ACC112 (cell line): ENCODE results near the gene GZMH.

Source experiments
- H2AFZ ChIP-seq: fragments of 200-600 bp; sonication (generic); one replicate; pipeline ENCODE4 v1.6.0; 2017; ENCODE audit warnings: antibody characterized with exemption, low read length; ENCODE audit not compliant: unreplicated experiment
- H3K27ac ChIP-seq: fragments of 200-600 bp; sonication (generic); 2 replicates; pipeline ENCODE4 v1.5.1; 2014; ENCODE audit warnings: low read depth, mild to moderate bottlenecking, antibody characterized with exemption, low read length, moderate library complexity
- H3K27me3 ChIP-seq: fragments of 200-600 bp; sonication (generic); 2 replicates; pipeline ENCODE4 v1.6.1; 2014; ENCODE audit warnings: mild to moderate bottlenecking, antibody characterized with exemption, low read length, moderate library complexity, mixed read lengths; ENCODE audit not compliant: insufficient read depth
- H3K36me3 ChIP-seq: fragments of 200-600 bp; sonication (generic); 2 replicates; pipeline ENCODE4 v1.6.1; 2016; ENCODE audit warnings: mild to moderate bottlenecking, antibody characterized with exemption, low read length, moderate library complexity, mixed read lengths; ENCODE audit not compliant: insufficient read depth
- H3K4me1 ChIP-seq: fragments of 200-600 bp; sonication (generic); one replicate; pipeline ENCODE4 v1.6.1; 2016; ENCODE audit warnings: low read length, mixed read lengths; ENCODE audit not compliant: insufficient read depth, unreplicated experiment, control insufficient read depth
- H3K4me3 ChIP-seq: fragments of 200-600 bp; sonication (generic); 2 replicates; pipeline ENCODE4 v1.5.1; 2014; ENCODE audit warnings: mild to moderate bottlenecking, low read depth, low read length
- H3K79me2 ChIP-seq: fragments of 200-600 bp; sonication (generic); one replicate; pipeline ENCODE4 v1.6.0; 2016; ENCODE audit warnings: low read length; ENCODE audit not compliant: control insufficient read depth, unreplicated experiment, insufficient read depth

Gene GZMH

DNA sequence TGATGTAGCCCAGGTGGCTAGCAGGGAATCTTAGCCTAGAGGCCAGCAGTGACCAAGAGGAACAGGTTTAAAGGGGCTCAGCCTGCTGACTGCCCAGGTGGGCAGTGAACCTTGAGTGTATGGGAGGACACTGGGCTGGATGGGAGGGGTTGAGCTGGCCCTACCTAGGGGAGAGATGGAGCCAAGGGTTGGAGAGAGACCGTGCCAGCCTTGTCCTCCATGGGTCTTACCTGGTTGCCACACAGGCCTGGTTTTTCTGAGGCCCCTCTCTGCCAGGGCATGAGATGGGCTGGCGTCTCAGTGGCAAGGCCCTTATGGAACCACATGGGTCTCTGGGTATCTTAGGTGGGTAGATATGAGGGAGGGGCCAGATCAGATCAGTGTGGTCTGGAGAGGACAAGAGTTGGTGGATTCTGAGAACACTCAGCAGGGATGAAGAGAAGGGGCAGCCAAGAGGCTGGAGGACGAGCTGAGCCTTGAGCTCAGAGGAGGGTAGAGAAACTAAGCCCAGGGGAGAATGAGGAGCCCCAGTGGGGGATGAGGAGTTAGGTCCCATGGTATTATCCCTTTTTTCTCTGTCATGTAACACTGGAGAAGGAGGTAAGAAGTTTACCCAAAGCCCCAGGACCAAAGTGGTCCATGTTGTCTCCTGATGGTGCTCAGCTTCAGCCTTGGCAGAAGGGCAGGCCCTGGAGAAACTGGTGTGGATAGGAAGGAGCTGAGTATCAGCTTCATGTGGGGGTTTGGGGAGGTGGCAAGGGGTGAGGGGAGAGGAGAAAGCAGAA lies 20.8 kb upstream of the GZMH start:
- H3K4me3 ChIP-seq: no peak overlapping the region
- H3K36me3 ChIP-seq: no peaks in the 10 kb centered on the region
- no peaks in the 10 kb centered on the region for H3K79me2 ChIP-seq
- no peaks in the 10 kb centered on the region for H3K27me3 ChIP-seq
- no peaks in the 10 kb centered on the region for H3K4me1 ChIP-seq
- no peak overlapping the region for H3K27ac ChIP-seq
- H2AFZ ChIP-seq: no peak overlapping the region

DNA sequence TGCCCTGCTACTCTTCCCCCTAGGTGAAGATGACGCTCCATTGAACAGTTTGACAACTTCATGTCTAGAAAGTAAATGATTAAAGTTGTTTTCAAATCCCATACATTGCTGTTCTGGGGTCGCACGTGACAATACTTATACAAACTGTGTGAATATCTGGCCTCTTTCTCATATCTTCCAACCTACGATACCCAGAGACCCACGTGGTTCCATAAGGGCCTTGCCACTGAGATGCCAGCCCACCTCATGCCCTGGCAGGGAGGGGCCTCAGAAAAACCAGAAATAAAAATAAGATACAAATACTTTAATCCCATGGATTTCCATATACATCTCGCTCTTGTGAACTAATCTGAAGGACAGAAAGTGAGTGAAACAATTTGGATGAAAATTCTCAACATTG lies 20.0 kb upstream of the GZMH start:
- no peaks in the 10 kb centered on the region for H3K4me1 ChIP-seq
- H3K36me3 ChIP-seq: no peaks in the 10 kb centered on the region
- no peak overlapping the region for H2AFZ ChIP-seq
- H3K4me3 ChIP-seq: no peak overlapping the region
- no peaks in the 10 kb centered on the region for H3K79me2 ChIP-seq
- H3K27me3 ChIP-seq: no peaks in the 10 kb centered on the region
- no peak overlapping the region for H3K27ac ChIP-seq

DNA sequence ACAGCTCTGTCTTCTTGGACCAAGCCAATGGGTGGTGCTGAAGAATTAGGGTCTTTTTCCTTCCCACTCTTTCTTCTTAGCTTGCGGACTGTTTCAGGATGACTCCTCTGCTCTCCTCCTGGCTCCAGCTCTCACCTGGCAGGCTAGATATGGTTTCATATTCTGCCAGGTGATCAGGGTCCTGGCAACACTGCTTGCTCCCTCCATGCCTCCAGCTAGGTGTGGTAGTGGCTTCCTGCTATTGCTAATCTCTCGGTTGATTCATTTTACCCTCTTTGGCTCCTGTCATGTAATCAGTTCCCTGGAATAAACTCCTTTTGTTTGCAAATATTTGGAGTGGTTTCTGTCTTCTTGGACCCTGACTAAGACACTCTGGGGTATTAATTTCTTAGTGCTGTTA lies 4.3 kb upstream of the GZMH start:
- no peak overlapping the region for H3K27ac ChIP-seq
- no peaks in the 10 kb centered on the region for H3K36me3 ChIP-seq
- H2AFZ ChIP-seq: no peak overlapping the region
- no peaks in the 10 kb centered on the region for H3K27me3 ChIP-seq
- H3K79me2 ChIP-seq: no peaks in the 10 kb centered on the region
- no peaks in the 10 kb centered on the region for H3K4me1 ChIP-seq
- no peak overlapping the region for H3K4me3 ChIP-seq

DNA sequence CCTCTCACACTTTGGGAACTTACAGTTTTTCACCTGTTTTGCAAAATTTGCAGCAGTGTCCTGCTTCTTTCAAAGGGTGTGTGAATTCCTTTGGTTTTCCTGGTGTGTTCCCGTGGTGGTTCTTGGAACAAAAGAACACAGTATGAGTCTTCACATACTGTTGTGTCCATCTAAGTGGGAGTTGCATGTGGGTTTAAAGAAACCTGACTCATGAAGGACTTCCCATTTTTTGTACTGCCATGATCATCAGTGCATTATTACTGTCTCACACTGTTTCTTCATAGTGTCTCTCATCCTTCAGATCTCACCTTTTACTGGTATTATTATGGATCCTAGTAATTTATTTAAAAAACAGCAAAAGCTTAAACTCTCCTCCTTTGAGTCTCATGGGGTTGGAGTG lies 3.8 kb upstream of the GZMH start:
- Histone ChIP-seq H3K4me1 (no peaks in the 10 kb centered on the region), H3K36me3 (no peaks in the 10 kb centered on the region), H3K27me3 (no peaks in the 10 kb centered on the region), H3K4me3 (no peak overlapping the region), H2AFZ (no peak overlapping the region), H3K27ac (no peak overlapping the region), H3K79me2 (no peaks in the 10 kb centered on the region)

DNA sequence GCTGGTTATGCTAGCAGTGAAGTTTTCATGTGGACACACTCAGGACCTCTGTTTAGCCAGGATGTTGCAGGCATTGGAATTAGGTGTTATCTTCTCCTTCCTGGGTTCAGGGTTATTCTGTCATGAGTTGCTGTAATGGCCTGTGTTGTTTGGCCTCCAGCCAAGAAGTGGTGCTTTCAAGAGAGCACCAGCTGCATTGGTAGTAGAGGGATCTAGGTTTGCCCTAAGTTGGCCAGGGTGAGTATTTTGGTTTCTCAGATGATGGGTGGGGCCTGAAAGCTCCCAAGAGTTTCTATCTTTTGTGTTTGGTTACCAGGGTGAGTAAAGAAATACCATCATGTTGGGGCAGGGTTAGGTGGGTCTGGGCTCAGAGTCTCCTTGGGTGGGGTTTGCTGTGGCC lies 2.7 kb upstream of the GZMH start:
- Histone ChIP-seq H3K36me3 (no peaks in the 10 kb centered on the region), H3K79me2 (no peaks in the 10 kb centered on the region), H3K4me3 (no peak overlapping the region), H3K4me1 (no peaks in the 10 kb centered on the region), H3K27ac (no peak overlapping the region), H3K27me3 (no peaks in the 10 kb centered on the region), H2AFZ (no peak overlapping the region)

DNA sequence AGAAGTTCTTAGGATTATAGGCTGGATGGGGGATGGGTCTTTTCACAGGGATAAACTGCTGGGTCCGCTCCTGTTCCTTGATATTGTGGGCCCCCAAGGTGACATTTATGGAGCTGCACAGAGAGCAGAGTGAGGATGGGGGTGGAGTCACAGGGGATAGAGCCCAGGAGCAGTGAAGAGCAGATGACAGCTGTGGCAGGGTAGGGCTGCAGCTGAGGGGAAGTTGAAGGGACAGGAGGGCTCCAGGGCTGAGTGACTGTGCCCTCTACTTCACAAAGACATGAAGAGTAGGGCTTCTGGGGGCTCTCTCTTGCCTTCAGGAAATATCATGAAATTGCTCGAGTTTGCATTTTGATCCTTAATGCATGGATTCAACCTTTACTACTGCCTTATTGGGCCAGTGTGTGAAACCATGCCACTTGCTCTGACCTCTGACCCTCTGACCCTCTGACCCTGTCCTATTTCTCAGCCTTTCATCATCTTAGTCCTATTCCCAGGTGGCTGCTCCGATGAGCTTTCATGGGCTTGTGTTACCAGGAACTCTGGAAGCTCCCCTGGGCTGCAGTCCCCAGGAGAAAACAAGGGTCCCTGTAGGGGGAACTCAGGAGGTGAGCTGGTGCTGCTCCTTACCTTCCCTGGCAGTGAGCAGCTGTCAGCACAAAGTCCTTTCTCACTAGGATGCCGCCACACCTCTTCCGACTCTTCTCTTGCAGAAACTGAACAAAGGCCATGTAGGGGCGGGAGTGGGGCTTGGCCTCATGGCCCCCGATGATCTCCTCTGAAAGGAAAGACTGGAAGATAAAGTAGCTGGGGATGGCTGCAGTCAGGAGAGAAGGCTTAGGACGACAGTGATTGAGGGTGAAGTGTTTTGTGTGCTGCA lies 1.6 kb downstream of the GZMH start:
- H3K27ac ChIP-seq: no peak overlapping the region
- H3K4me1 ChIP-seq: no peaks in the 10 kb centered on the region
- H3K36me3 ChIP-seq: no peaks in the 10 kb centered on the region
- no peak overlapping the region for H3K4me3 ChIP-seq
- H3K79me2 ChIP-seq: no peaks in the 10 kb centered on the region
- H2AFZ ChIP-seq: no peak overlapping the region
- no peaks in the 10 kb centered on the region; the same call in 1 of the 2 replicates for H3K27me3 ChIP-seq

DNA sequence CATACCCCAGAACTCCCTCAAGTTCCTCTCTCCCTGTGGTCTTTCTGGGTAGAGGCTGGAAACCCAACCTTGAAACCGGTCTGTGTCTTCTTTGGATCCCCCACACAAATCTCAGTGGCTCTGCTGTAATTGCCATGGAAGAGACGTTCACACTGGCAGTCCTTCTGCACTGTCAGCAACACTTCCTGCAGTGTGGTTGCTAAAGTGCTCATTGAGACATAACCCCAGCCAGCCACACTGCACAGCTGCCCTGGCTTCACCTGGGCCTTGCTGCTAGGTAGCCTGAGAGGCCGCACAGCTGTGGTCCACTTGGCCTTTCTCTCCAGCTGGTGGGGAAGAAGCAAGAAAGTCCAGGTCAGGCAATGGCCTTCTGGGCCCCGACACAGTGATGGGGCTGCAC lies 2.4 kb downstream of the GZMH start:
- no peak overlapping the region for H3K27ac ChIP-seq

DNA sequence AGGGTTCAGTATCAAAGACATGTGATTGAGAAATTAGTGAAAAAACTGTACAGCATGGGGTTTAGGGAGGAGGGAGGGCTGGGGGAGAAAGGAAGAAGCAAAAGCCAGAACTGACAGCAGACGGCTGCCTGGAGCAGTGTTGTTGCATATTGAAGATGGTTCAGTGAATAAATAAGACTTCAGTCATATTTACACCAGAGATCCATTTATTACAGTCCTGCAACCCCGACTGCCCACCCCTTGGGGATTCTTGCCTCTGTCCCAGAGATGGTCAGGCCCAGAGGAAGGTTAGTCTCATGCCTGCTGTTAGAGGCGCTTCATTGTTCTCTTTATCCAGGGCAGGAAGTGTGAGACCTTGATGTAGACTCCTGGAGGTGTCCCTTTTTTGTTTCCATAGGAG lies 3.2 kb downstream of the GZMH start:
- Histone ChIP-seq H2AFZ (no peak overlapping the region), H3K27ac (no peak overlapping the region), H3K4me3 (no peak overlapping the region), H3K36me3 (no peaks in the 10 kb centered on the region), H3K27me3 (no peaks in the 10 kb centered on the region; the same call in 1 of the 2 replicates), H3K79me2 (no peaks in the 10 kb centered on the region), H3K4me1 (no peaks in the 10 kb centered on the region)

More for the DNA sequence above, 2.4 kb downstream of the GZMH start:
- Histone ChIP-seq H2AFZ (no peak overlapping the region), H3K4me1 (no peaks in the 10 kb centered on the region), H3K36me3 (no peaks in the 10 kb centered on the region), H3K79me2 (no peaks in the 10 kb centered on the region), H3K27me3 (no peaks in the 10 kb centered on the region; the same call in 1 of the 2 replicates), H3K4me3 (no peak overlapping the region)

DNA sequence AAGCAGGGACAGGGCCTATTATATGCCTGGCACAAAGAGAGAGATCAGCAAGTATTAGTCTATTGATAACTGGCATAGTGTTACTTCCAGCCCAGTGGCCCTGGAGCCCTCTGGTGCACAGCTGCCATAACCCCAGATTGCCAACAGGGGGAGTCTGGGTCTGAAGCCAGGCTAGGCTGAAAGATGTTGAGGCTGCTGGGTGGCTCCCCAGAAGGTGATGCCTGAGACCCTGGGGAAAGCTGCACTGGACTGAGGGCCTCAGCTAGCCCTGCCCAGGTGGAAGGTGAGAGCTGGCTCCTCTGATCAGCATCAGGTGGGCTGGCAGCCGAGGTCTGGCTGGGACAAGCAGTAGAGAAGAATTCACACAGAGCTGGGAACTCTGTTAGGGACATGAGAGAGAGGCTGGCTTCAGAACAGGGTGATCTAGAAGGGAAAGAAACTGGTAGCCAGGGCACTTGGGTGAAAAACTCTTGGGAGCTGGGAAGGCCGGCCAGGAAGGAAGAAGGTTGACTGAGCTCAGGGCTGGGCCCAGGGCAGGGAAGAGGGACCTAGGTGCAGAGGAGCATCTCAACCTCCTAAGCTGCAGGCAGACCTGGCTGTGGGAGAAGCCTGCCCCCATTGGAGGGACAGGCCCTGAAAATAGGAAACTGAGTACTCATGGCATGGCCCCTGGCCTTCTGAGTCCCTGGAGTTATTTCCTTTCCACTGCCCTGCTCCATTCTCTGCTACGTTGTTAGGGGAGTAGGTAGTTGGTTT lies 3.9 kb downstream of the GZMH start:
- Histone ChIP-seq H3K4me1 (no peaks in the 10 kb centered on the region), H3K27me3 (no peaks in the 10 kb centered on the region; the same call in 1 of the 2 replicates), H3K27ac (no peak overlapping the region), H3K79me2 (no peaks in the 10 kb centered on the region), H3K4me3 (no peak overlapping the region), H3K36me3 (no peaks in the 10 kb centered on the region), H2AFZ (no peak overlapping the region)

DNA sequence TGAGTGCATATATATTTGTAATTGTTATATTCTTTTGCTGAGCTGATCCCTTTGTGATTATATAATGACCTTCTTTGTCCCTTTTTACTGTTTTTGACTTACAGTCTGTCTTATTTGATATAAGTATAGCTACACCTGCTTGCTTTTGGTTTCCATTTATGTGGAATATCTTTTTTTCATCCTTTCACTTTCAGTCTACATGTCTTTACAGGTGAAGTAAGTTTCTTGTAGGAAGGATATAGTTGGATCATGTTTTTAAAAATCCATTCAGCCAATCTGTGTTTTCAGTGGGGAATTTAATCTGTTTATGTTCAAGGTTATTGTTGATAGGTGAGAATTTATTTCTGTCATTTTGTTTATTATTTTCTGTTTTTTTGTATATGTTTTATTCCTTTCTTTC lies 12.1 kb downstream of the GZMH start:
- Histone ChIP-seq H3K4me1 (no peaks in the 10 kb centered on the region), H3K27me3 (no peaks in the 10 kb centered on the region), H3K79me2 (no peaks in the 10 kb centered on the region), H2AFZ (no peak overlapping the region), H3K36me3 (no peaks in the 10 kb centered on the region), H3K27ac (no peak overlapping the region), H3K4me3 (no peak overlapping the region)
